ENCODE data around the gene ME3. TPM values are rescaled to one million over a fixed set of nuclear protein-coding genes. Genes with fewer than 3 reads are reported as not detected.

Gene ME3
- total and polyA plus RNA-seq, 2 donors (not counting 1 experiment from before 2014, with no cell fraction given): 1.3 TPM; not detected in 1

DNA sequence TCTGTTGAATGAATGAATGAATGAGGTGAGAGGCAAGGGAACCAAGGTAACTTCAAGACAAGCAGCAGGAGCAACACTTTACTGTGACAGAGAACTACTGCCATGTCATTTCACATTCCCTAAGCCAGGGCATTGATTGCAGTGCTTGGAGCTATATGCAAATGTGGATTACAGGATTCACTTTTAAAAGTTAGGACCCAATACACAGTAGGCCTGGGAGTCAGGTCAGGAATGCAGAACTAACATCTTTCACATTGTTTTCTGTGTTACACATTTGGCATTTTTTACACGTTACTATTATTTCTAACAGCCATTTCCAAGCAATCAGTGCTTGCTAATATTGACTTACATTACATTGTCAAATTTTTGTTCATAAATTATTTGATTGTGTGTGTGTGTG is 26.2 kb upstream of the ME3 start:
- Histone ChIP-seq H3K4me2 (replicated peaks; ENCODE audit: low read depth, low read length, poor library complexity, severe bottlenecking) (no peak overlapping the region), H3K36me3 (replicated peaks in 1 of 2; ENCODE audit: control extremely low read depth in 1 of 2, control insufficient read depth in 1 of 2, extremely low read depth in 1 of 2, insufficient read depth in 2 of 2, low read length in 1 of 2) (no peaks in the 10 kb centered on the region), H3K27ac (ENCODE audit: low read length in 2 of 2) (no peak overlapping the region), H2AFZ (ENCODE audit: insufficient read depth, low read depth, low read length, poor library complexity, severe bottlenecking) (no peak overlapping the region), H3K9ac (ENCODE audit: low read length) (no peak overlapping the region), H3K4me1 (ENCODE audit: control insufficient read depth in 2 of 2, insufficient read depth in 2 of 2, low read length in 2 of 2) (no peaks in the 10 kb centered on the region), H3K9me3 (ENCODE audit: control extremely low read depth in 1 of 3, control insufficient read depth in 2 of 3, insufficient read depth in 1 of 3, low read length in 2 of 3) (no peaks in the 10 kb centered on the region), H4K20me1 (ENCODE audit: control insufficient read depth, insufficient read depth, low read length, poor library complexity, severe bottlenecking) (no peaks in the 10 kb centered on the region), H3K4me3 (ENCODE audit: control extremely low read depth in 1 of 5, extremely low read depth in 1 of 5, insufficient read depth in 1 of 5, low read depth in 2 of 5, low read length in 4 of 5) (no peak overlapping the region), H3K79me2 (ENCODE audit: control insufficient read depth, insufficient read depth, low read length) (no peaks in the 10 kb centered on the region), H3K27me3 (replicated peaks in 1 of 4; ENCODE audit: control extremely low read depth in 1 of 4, control insufficient read depth in 3 of 4, insufficient read depth in 4 of 4, low read length in 3 of 4) (no peaks in the 10 kb centered on the region)
- TF ChIP-seq EZH2 (IDR thresholded peaks at IDR 0.05; ENCODE audit: borderline replicate concordance, insufficient read depth, low read depth, low read length, poor library complexity, severe bottlenecking): no peak
- TF ChIP-seq, protein P1, sequence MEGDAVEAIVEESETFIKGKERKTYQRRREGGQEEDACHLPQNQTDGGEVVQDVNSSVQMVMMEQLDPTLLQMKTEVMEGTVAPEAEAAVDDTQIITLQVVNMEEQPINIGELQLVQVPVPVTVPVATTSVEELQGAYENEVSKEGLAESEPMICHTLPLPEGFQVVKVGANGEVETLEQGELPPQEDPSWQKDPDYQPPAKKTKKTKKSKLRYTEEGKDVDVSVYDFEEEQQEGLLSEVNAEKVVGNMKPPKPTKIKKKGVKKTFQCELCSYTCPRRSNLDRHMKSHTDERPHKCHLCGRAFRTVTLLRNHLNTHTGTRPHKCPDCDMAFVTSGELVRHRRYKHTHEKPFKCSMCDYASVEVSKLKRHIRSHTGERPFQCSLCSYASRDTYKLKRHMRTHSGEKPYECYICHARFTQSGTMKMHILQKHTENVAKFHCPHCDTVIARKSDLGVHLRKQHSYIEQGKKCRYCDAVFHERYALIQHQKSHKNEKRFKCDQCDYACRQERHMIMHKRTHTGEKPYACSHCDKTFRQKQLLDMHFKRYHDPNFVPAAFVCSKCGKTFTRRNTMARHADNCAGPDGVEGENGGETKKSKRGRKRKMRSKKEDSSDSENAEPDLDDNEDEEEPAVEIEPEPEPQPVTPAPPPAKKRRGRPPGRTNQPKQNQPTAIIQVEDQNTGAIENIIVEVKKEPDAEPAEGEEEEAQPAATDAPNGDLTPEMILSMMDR (IDR thresholded peaks at IDR 0.05): no peak
- WGBS (ENCODE audit: insufficient coverage): no CpG with 5 or more reads among the region's 1 CpG
- DNase-seq: no peak
- Mint-ChIP-seq H3K9me3 (ENCODE audit: insufficient read depth) (no peaks in the 10 kb centered on the region), H3K27ac (no peak overlapping the region), H3K27me3 (peaks cover 6% of the 10 kb centered on the region), H3K4me3 (no peak overlapping the region), H3K4me1 (no peaks in the 10 kb centered on the region)
- no peak for ATAC-seq (ENCODE audit: low read depth)
- POLR2A ChIA-PET: no interaction called here
- CTCF ChIA-PET: no interaction called here
- intact Hi-C loops (cut with micrococcal nuclease): no loop called here

DNA sequence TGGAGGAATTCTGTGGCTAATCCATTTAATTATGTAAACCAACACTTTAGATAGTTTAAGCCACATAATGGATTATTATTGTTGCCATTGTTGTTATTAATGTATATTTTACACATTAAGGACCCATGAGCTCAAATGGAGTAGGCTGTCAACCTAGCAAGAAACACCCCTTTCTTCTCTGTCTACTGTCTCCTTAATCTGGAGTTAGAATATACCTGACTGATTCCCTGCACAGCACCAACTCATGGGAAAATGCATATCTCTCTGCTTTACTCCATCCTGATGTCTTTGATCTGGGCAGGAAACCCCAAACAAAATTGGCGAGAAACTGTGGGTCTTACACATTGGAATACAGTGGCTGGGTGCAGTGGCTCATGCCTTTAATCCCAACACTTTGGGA is 24.0 kb upstream of the ME3 start:
- Histone ChIP-seq H3K4me3 (ENCODE audit: control extremely low read depth in 1 of 5, extremely low read depth in 1 of 5, insufficient read depth in 1 of 5, low read depth in 2 of 5, low read length in 4 of 5) (no peak overlapping the region), H3K4me1 (ENCODE audit: control insufficient read depth in 2 of 2, insufficient read depth in 2 of 2, low read length in 2 of 2) (no peaks in the 10 kb centered on the region), H3K4me2 (replicated peaks; ENCODE audit: low read depth, low read length, poor library complexity, severe bottlenecking) (no peak overlapping the region), H3K36me3 (replicated peaks in 1 of 2; ENCODE audit: control extremely low read depth in 1 of 2, control insufficient read depth in 1 of 2, extremely low read depth in 1 of 2, insufficient read depth in 2 of 2, low read length in 1 of 2) (no peaks in the 10 kb centered on the region), H2AFZ (ENCODE audit: insufficient read depth, low read depth, low read length, poor library complexity, severe bottlenecking) (no peak overlapping the region), H4K20me1 (ENCODE audit: control insufficient read depth, insufficient read depth, low read length, poor library complexity, severe bottlenecking) (no peaks in the 10 kb centered on the region), H3K9me3 (ENCODE audit: control extremely low read depth in 1 of 3, control insufficient read depth in 2 of 3, insufficient read depth in 1 of 3, low read length in 2 of 3) (no peaks in the 10 kb centered on the region), H3K79me2 (ENCODE audit: control insufficient read depth, insufficient read depth, low read length) (no peaks in the 10 kb centered on the region), H3K27me3 (replicated peaks in 1 of 4; ENCODE audit: control extremely low read depth in 1 of 4, control insufficient read depth in 3 of 4, insufficient read depth in 4 of 4, low read length in 3 of 4) (no peaks in the 10 kb centered on the region), H3K9ac (ENCODE audit: low read length) (no peak overlapping the region), H3K27ac (ENCODE audit: low read length in 2 of 2) (no peak overlapping the region)
- POLR2A ChIA-PET: no interaction called here
- no peak overlapping the region for H3K27ac Mint-ChIP-seq
- intact Hi-C loops (cut with micrococcal nuclease): no loop called here
- no peak for TF ChIP-seq EZH2 (IDR thresholded peaks at IDR 0.05; ENCODE audit: borderline replicate concordance, insufficient read depth, low read depth, low read length, poor library complexity, severe bottlenecking)
- TF ChIP-seq, protein P1 (IDR thresholded peaks at IDR 0.05): no peak
- CTCF ChIA-PET: no interaction called here
- no peak overlapping the region for H3K4me3 Mint-ChIP-seq
- no peak for DNase-seq
- no peaks in the 10 kb centered on the region for H3K4me1 Mint-ChIP-seq
- WGBS (ENCODE audit: insufficient coverage): 100% methylated on average over 1 of the region's 1 CpG
- no peaks in the 10 kb centered on the region for H3K9me3 Mint-ChIP-seq (ENCODE audit: insufficient read depth)
- H3K27me3 Mint-ChIP-seq: peaks cover 12% of the 10 kb centered on the region
- no peak for ATAC-seq (ENCODE audit: low read depth)
